Fibroblast of lung (primary cell): Measurements from ENCODE around the gene H6PD. TPM values are rescaled to one million over a fixed set of nuclear protein-coding genes. Genes with fewer than 3 reads are reported as not detected.

Experiments used
- DNase-seq, 2 donors: peaks; one replicate each; pipeline versions ENCODE4 v3.0.0 to v3.0.0-alpha.2; 2010; ENCODE audit warnings: low read depth in 2 of 2
- H2AFZ ChIP-seq: 2 replicates; pipeline ENCODE4 v1.5.1; 2012; ENCODE audit warnings: low read length, control low read depth, inconsistent platforms
- H3K27ac ChIP-seq: 2 replicates; pipeline ENCODE4 v1.5.1; 2011; ENCODE audit warnings: low read length, control low read depth; ENCODE audit not compliant: insufficient read depth
- H3K27me3 ChIP-seq: 2 replicates; pipeline ENCODE4 v1.5.1; 2011; ENCODE audit warnings: mild to moderate bottlenecking, low read length; ENCODE audit not compliant: control insufficient read depth, insufficient read depth
- H3K36me3 ChIP-seq: 2 replicates; pipeline ENCODE4 v1.5.1; 2011; ENCODE audit warnings: low read length; ENCODE audit not compliant: control insufficient read depth, insufficient read depth
- H3K4me1 ChIP-seq: 2 replicates; pipeline ENCODE4 v1.5.1; 2011; ENCODE audit warnings: low read length; ENCODE audit not compliant: control insufficient read depth, insufficient read depth; ENCODE audit errors: extremely low read depth
- H3K4me2 ChIP-seq: 2 replicates; pipeline ENCODE4 v1.5.1; 2011; ENCODE audit warnings: low read length, control low read depth; ENCODE audit not compliant: insufficient read depth; ENCODE audit errors: extremely low read depth
- H3K4me3 ChIP-seq, 4 experiments: fragments of 200-600 bp in 1 of 4; sonication (generic) in 1 of 4; replicated peaks in 1 of 4; 2 replicates each; pipeline ENCODE4 v1.5.1; 2011 to 2016; ENCODE audit warnings: low read length in 4 of 4, low read depth in 3 of 4, mild to moderate bottlenecking in 3 of 4, control low read depth in 2 of 4, inconsistent platforms in 1 of 4, mixed read lengths in 1 of 4; ENCODE audit not compliant: insufficient read depth in 1 of 4; ENCODE audit errors: control extremely low read depth in 1 of 4
- H3K79me2 ChIP-seq: 2 replicates; pipeline ENCODE4 v1.5.1; 2012; ENCODE audit warnings: mild to moderate bottlenecking, low read length, inconsistent platforms; ENCODE audit not compliant: control insufficient read depth, insufficient read depth
- H3K9ac ChIP-seq: 2 replicates; pipeline ENCODE4 v1.5.1; 2011; ENCODE audit warnings: mild to moderate bottlenecking, low read length, control low read depth; ENCODE audit not compliant: insufficient read depth
- H3K9me3 ChIP-seq: 2 replicates; pipeline ENCODE4 v1.5.1; 2012; ENCODE audit warnings: low read depth, low read length; ENCODE audit not compliant: control insufficient read depth, insufficient read depth
- H4K20me1 ChIP-seq: 2 replicates; pipeline ENCODE4 v1.5.1; 2011; ENCODE audit warnings: low read length; ENCODE audit not compliant: control insufficient read depth, insufficient read depth; ENCODE audit errors: extremely low read depth
- EZH2 ChIP-seq: IDR thresholded peaks from 2 replicates; pipeline ENCODE4 v1.5.1; 2012; ENCODE audit warnings: low read length, control low read depth, mild to moderate bottlenecking; ENCODE audit errors: missing control alignments
- polyA plus RNA-seq, 2 donors: library from polyadenylated mRNA; depleted of rRNA in 1 of 2; stranded (reverse) in 1 of 2; unstranded in 1 of 2; fragments of >200 nt; gene quantifications; 2 replicates each; pipeline ENCODE4 v1.2.1, GENCODE V29; 2011 to 2012; ENCODE audit warnings: missing spikeins in 1 of 2
- total RNA-seq: library from RNA; depleted of rRNA; stranded (reverse); fragments of >200 nt; gene quantifications from 2 replicates; pipeline ENCODE4 v1.2.1, GENCODE V29; 2014
- TF ChIP-seq, protein P1 (sequence below), 2 donors: IDR thresholded peaks in 1 of 2; conservative IDR thresholded peaks in 1 of 2; 1 replicate in 1 of 2; 2 replicates in 1 of 2; pipeline ENCODE4 v1.5.1; 2011 to 2012; ENCODE audit warnings: low read length in 2 of 2, control low read depth in 1 of 2, inconsistent platforms in 1 of 2, low read depth in 1 of 2, mild to moderate bottlenecking in 1 of 2

The H6PD gene
- total and polyA plus RNA-seq, 2 donors (not counting 1 experiment from before 2014, with no cell fraction given): 15.2 to 23.5 TPM

DNA sequence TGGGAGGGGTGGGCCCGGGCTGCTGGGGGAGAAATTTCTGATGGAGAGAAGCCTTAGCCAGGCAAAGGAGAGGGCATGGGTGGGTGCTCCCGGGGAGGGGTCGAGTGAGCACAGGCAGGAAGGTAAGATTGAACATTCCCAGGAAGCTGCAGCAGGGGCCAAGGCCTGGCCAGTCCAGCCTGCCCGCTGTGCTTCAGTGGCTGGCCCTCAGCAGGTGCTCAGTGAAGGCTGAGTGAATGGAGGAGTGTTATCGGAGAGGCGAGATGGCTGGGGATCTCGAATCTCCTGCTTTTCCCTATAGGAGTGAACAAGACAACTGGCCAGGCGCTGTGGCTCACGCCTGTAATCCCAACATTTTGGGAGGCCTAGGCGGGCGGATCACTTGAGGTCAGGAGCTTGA is 79.0 kb downstream of the H6PD start:
- no peak overlapping the region for H3K4me2 ChIP-seq
- H3K9me3 ChIP-seq: no peaks in the 10 kb centered on the region
- H3K9ac ChIP-seq: no peak overlapping the region
- H4K20me1 ChIP-seq: peaks cover 2% of the 10 kb centered on the region
- DNase-seq: no peak
- no peak for TF ChIP-seq EZH2
- TF ChIP-seq, protein P1, sequence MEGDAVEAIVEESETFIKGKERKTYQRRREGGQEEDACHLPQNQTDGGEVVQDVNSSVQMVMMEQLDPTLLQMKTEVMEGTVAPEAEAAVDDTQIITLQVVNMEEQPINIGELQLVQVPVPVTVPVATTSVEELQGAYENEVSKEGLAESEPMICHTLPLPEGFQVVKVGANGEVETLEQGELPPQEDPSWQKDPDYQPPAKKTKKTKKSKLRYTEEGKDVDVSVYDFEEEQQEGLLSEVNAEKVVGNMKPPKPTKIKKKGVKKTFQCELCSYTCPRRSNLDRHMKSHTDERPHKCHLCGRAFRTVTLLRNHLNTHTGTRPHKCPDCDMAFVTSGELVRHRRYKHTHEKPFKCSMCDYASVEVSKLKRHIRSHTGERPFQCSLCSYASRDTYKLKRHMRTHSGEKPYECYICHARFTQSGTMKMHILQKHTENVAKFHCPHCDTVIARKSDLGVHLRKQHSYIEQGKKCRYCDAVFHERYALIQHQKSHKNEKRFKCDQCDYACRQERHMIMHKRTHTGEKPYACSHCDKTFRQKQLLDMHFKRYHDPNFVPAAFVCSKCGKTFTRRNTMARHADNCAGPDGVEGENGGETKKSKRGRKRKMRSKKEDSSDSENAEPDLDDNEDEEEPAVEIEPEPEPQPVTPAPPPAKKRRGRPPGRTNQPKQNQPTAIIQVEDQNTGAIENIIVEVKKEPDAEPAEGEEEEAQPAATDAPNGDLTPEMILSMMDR (conservative IDR thresholded peaks at IDR 0.05 in 1 of 2, IDR thresholded peaks at IDR 0.05 in 1 of 2; ENCODE audit: low read depth in 1 of 2, low read length in 2 of 2): no peak
- H3K4me3 ChIP-seq: no peak overlapping the region
- no peak overlapping the region for H3K27ac ChIP-seq
- peaks cover 20% of the 10 kb centered on the region for H3K4me1 ChIP-seq
- no peak overlapping the region for H2AFZ ChIP-seq
- no peaks in the 10 kb centered on the region for H3K27me3 ChIP-seq
- peaks cover 80% of the 10 kb centered on the region for H3K79me2 ChIP-seq
- H3K36me3 ChIP-seq: peaks cover 3% of the 10 kb centered on the region

DNA sequence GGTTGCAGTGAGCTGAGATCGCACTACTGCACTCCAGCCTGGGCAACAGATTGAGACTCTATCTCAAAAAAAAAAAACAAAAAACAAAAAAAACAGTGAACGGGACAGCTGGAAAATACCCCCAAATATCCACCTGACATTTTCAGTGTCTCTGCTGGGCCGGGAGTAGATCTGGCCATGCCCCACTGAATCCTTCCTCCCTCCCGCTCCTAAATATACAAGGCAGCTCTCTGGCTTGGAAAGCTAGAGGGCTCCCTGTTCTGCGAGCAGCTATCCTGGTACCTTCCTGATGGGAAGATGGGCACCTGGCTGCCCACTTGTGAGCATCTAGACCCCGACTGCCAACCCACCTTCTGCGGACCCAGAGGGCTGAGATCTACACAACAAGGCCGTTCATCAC is 79.5 kb downstream of the H6PD start:
- Histone ChIP-seq H3K27me3 (no peaks in the 10 kb centered on the region), H4K20me1 (peaks cover 2% of the 10 kb centered on the region)

DNA sequence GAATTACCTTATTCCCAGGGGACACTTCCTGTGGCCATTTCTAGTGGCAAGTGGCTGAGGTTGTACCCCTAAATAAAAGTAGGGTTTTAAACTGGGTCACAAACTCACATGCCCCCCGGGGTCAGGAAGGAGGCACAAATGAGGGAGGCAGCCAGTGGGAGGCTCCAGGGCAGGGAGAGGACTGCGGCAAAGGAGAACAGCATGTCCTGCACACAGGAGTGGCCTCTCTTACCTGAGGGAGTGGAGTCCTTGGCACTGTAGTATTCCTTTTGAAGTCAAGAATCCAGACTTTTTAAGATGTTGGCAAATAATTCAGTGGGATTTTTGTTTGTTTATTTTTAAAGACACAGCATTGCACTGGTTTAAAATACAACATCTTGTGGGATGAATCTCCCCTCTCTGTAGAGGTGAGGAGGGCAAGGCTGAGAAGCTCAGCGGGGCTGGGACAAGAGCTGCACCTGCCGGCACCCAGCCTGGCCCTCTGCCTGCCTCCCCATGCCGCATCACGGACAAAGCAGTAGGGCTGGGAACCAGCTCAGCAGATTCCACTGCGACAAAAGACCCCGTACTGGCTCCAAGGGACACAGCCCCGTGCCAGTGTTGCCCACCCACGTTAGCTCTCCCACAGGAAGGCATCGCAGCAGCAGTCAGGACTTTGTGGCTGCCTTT is 80.3 kb downstream of the H6PD start:
- no peaks in the 10 kb centered on the region for H3K9me3 ChIP-seq
- H3K9ac ChIP-seq: no peak overlapping the region
- DNase-seq: no peak
- H3K27ac ChIP-seq: peak overlapping the region; percentile 75
- no peak overlapping the region for H2AFZ ChIP-seq
- peaks cover 6% of the 10 kb centered on the region for H3K36me3 ChIP-seq
- H3K4me1 ChIP-seq: peaks cover 20% of the 10 kb centered on the region
- no peak overlapping the region for H3K4me2 ChIP-seq
- no peak overlapping the region for H3K4me3 ChIP-seq
- H3K79me2 ChIP-seq: peaks cover 79% of the 10 kb centered on the region
- TF ChIP-seq, protein P1 (conservative IDR thresholded peaks at IDR 0.05 in 1 of 2, IDR thresholded peaks at IDR 0.05 in 1 of 2; ENCODE audit: low read depth in 1 of 2, low read length in 2 of 2): no peak
- no peak for TF ChIP-seq EZH2
- H4K20me1 ChIP-seq: peaks cover 2% of the 10 kb centered on the region
- H3K27me3 ChIP-seq: no peaks in the 10 kb centered on the region

More for the DNA sequence above, 79.5 kb downstream of the H6PD start:
- Histone ChIP-seq H3K79me2 (peaks cover 78% of the 10 kb centered on the region), H2AFZ (no peak overlapping the region), H3K36me3 (peaks cover 4% of the 10 kb centered on the region), H3K9me3 (no peaks in the 10 kb centered on the region), H3K4me2 (no peak overlapping the region), H3K9ac (no peak overlapping the region), H3K4me1 (peaks cover 20% of the 10 kb centered on the region), H3K4me3 (no peak overlapping the region), H3K27ac (peak overlapping the region; percentile 38)
- TF ChIP-seq, protein P1 (conservative IDR thresholded peaks at IDR 0.05 in 1 of 2, IDR thresholded peaks at IDR 0.05 in 1 of 2; ENCODE audit: low read depth in 1 of 2, low read length in 2 of 2): no peak
- TF ChIP-seq EZH2: no peak
- no peak for DNase-seq
